ENCODE data around the gene SCAPER.
A peak's percentile ranks its signal among the peaks of the same experiment; 100 is the strongest.

SCAPER gene

GRCh38 chr15:76905013-76905839 is at the start of gene SCAPER:
Gene SCAPER, minus strand, starts transcription at chr15:76905340. Its CDS starts 21,523 bp downstream, at chr15:76883817.
- DNase-seq = peak; percentile 97

- no peak for DNase-seq
Measured at GRCh38 chr15:76954744-76955143, 49.6 kb upstream of the SCAPER start.

- DNase-seq = no peak
Measured at GRCh38 chr15:76953913-76954312, 48.8 kb upstream of the SCAPER start.

- no peak for DNase-seq
Measured at GRCh38 chr15:76951220-76951619, 46.1 kb upstream of the SCAPER start.

- no peak for DNase-seq
Measured at GRCh38 chr15:76947454-76947853, 42.3 kb upstream of the SCAPER start.

GRCh38 chr15:76945494-76946093 is 40.5 kb upstream of the SCAPER start:
- no peak for DNase-seq

GRCh38 chr15:76942331-76942730 is 37.2 kb upstream of the SCAPER start:
- DNase-seq = no peak

GRCh38 chr15:76941636-76942035 is 36.5 kb upstream of the SCAPER start:
- no peak for DNase-seq

- DNase-seq = no peak
Measured at GRCh38 chr15:76939715-76940114, 34.6 kb upstream of the SCAPER start.

- no peak for DNase-seq
Measured at GRCh38 chr15:76938752-76939151, 33.6 kb upstream of the SCAPER start.

- DNase-seq = no peak
Measured at GRCh38 chr15:76936671-76937070, 31.5 kb upstream of the SCAPER start.

- no peak for DNase-seq
Measured at GRCh38 chr15:76935620-76936019, 30.5 kb upstream of the SCAPER start.

- peak; percentile 39 for DNase-seq
Measured at GRCh38 chr15:76932135-76932966, 27.2 kb upstream of the SCAPER start.

- DNase-seq = peak; percentile 98
Measured at GRCh38 chr15:76931397-76932134, 26.4 kb upstream of the SCAPER start, which contains the start of gene RCN2. Gene RCN2, plus strand, starts transcription at chr15:76931749. Its CDS starts 93 bp downstream, at chr15:76931842.

GRCh38 chr15:76930831-76931396 is 25.8 kb upstream of the SCAPER start:
- no peak for DNase-seq

GRCh38 chr15:76929011-76929760 is 24.0 kb upstream of the SCAPER start:
- no peak for DNase-seq

- no peak for DNase-seq
Measured at GRCh38 chr15:76928201-76928600, 23.1 kb upstream of the SCAPER start.

- no peak for DNase-seq
Measured at GRCh38 chr15:76916369-76916768, 11.2 kb upstream of the SCAPER start.

- DNase-seq = no peak
Measured at GRCh38 chr15:76913737-76914136, 8.6 kb upstream of the SCAPER start.

GRCh38 chr15:76912430-76912829 is 7.3 kb upstream of the SCAPER start:
- no peak for DNase-seq

GRCh38 chr15:76905855-76906254 is 715 bp upstream of the SCAPER start:
- DNase-seq = no peak
